GF-D8 (cell line): Measurements from ENCODE around the gene ZNF519.
"Not testable (repeated sequence)": the region's sequence is repeated elsewhere in the genome, so short reads cannot be mapped to it uniquely, and the experiment has no call there.

ENCODE experiments used
- DNase-seq: peaks from one replicate; lab custom pipeline; 2025; lab: John Stamatoyannopoulos, UW

ZNF519 gene

DNA sequence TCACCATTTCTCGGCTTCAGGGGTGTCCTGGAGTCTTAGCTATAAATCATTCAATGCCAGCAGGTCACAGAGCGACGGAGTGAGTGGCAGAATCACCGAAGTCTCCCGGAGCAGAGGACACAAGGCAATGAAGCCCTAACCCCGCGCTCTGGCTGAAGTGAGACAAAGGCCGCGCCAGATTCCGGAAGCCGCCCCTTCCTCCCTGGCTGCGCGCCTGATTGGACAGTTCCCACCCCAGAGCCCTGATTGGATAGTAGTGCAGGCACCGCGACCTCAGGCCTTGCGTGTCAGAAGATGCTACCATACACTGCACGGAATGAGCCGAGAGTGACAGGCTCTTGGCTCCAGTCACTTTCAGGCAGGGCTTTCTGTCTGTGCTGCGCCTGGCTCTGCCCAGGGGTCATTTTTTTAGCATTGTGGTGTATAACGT is at the start of gene ZNF519:
Gene ZNF519, minus strand, starts transcription at position 165 of the 430 bp plus-strand sequence. Its CDS starts 158 bp downstream, at position 7.
- peak; percentile 93 for DNase-seq

DNA sequence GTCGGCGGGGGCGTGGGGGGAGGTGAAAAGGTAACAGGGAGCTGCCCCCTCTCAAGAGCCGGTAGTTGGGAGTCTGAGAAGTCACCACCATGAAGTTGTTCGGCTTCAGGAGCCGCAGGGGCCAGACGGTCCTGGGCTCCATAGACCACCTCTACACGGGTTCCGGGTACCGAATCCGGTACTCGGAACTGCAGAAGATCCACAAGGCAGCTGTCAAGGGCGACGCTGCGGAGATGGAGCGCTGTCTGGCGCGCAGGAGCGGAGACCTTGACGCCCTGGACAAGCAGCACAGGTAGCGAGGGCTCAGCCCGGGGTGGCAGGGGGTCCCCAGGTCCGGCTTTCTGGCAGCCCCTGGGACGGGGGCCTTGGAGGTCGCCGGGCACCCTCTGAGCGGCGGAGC is 47.1 kb upstream of the ZNF519 start:
- DNase-seq: no peak

DNA sequence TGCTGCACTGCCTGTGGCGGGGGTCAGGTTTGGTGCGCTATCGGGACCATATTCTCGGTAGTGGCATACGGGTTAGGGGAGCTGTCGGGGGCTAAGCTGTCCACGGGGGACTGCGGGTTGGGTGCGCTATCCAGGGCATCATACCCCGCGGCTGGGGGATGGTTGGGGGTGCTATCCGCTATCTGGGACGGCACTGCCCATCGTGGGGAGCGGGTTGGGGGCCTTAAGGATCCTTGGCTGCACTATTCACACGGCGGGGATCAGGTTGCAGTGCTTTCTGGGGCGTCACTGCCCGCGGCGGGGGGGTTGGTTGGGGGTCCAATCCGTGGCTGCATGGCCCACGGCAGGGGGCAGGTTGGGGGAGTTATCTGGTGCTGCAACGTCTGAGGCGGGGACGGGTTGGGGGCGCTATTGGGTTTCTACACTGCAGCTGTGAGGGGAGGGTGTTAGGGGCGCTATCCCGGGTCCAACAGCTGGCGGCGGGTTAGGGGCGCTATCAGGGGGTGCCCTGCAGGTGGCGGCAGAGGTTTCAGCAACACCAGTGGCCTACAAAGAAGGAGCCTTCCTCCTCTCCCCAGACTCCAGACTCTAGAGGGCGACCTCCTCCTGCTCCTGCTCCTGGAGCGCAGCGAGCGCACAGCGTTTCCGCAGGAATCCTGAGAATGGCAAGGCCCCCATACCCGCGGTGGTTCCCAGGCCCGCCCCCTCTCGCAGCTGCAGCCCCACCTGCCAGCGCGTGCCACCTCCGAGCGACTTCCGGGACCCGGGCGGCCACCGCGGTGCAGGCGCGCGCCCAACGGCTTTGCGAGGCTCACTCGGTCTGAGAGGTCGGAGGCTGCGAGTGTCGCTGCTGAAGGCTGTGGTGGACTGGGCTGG is 46.3 kb upstream of the ZNF519 start:
- DNase-seq: peak; percentile 15

DNA sequence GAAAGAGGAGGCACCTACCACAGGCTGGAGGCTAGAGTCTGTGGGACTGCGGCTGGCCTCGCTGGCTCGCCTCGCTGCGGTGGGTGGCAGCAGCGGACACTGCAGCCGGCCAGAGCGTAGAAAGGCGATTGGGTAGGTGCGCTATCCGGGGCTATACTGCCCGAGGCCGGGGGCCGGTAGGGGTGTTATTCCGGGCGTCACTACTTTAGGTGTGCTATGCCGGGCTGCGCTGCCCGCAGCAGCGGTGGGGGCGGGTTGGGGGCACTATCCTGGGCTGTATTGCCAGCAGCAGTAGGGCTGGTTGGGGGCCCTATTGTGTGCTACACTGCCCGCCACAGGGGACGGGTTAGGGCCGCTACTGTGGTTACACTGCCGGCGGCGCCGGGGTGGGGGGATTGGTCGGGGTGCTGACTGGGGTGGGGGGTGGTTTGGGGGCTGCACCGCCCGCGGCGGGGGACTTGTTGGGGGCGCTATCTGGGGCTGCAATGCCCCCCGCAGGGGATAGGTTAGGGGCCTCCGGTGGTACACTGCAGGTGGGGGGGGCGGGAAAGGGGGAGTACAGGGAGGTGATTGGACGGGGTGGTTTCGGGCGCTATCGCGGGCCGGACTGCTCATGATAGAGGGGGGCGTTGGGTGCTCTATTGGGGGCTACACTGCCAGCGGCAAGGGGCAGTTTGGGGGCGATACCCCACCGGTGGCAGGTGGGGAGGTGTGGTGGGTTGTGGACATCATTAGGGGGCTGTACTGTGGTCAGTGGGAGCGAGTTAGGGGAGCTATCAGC is 45.5 kb upstream of the ZNF519 start:
- not testable (repeated sequence) for DNase-seq

DNA sequence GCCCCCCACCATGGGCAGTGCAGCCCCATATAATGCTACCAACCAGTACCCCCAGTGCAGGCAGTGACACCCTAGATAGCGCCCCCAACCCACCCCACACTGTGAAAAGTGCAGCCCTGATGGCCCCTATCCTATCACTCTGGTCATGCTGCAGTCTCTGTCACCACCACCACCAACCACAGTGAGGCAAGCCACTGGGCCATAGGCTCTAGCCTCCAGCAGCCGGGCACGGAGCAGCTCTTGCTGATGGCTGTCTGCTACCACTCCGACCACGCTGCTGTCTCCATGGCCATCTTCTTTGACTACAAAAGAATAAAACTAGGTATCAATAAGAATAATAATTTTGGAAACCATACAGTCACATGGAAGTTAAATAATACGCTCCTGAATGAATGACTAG is 43.2 kb upstream of the ZNF519 start:
- DNase-seq: not testable (repeated sequence)

DNA sequence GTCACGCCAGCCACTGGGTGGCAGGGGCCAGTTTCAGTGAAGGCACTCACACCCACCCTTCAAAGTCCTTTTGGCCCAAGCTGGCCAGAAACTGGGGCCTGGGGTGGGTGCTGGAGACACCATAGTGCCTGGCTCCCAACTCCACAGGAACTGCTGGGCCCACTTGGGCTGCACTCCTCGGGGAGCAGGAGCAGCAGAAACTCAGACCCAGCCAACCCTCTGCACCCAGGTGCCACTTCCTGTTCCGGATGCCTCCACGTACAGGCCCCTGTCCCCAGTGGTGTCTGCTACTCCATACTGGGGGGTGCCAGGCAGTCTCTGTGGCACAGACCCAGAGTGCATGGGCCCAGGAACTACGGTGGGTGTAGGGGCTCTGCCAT is 42.5 kb upstream of the ZNF519 start:
- no peak for DNase-seq

DNA sequence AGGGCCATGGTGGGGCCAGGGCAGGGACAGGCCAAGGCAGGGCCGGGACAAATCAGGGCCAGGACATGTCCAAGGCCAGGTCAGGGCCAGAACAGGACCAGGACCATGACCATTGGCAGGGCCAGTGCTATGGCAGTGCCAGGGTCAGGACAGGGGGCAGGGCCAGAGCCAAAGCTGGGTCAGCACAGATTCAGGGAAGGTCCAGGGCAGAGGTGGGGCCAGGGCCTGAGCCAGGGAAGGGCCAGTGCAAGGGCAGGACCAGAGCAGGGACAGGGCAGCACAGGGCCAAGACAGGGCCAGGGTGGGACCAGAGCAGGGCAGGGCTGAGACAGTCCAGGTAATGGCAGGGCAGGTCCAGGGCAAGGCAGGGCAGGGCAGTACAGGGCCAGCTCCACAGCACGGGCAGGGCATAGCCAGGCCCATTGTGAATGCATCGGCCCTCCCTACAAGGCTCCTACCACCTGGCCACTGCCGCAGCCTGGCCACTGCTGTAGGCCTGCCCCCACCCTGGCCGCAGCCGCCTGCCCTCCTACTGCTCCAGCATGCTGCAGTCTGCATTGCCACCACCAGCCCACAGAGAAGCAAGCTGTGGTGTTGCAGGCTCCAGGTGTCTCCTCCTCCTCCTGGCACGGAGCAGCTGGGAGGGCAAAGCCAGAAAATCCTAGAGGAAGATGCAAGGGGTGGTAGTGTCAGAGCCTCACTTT is 41.9 kb upstream of the ZNF519 start:
- not testable (repeated sequence) for DNase-seq

DNA sequence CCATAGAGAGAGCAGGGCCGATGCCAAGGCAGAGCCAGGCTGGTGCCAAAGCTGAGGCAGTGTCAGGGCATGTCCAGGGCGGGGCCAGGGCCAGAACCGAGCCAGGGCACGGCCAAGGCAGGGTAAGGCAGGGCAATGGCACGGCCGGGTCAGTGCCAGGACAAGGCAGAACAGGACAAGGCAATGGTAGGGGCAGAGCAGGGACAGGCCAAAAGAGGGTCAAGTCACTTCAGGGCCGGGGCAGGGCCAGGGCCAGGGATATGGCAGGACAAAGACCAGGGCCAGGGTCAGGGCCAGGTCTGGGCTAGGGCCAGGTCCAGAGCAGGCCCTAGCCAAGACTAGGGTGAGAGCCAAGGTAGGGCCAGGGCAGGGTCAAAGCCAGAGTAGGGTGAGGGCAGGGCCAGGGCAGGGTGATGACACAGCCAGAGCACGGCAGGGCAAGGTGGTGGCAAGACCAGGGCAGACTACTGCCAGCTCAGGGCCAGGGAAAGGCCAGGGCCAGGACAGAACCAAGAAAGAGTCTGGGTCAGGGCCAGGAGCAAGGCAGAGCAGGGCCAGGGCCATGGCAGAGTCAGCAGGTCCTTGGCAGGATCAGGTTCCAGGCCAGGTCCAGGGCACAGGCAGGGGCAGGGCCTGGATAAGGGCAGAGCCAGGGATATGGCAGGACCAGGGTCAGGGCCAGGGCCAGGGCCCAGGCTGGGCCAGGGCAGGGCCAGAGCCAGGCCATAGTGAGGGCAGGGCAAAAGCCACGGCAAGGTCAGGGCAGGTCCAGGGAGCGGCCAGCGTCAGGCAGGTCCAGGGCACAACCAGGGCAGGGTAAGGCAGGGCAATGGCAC is 41.1 kb upstream of the ZNF519 start:
- DNase-seq: not testable (repeated sequence)

DNA sequence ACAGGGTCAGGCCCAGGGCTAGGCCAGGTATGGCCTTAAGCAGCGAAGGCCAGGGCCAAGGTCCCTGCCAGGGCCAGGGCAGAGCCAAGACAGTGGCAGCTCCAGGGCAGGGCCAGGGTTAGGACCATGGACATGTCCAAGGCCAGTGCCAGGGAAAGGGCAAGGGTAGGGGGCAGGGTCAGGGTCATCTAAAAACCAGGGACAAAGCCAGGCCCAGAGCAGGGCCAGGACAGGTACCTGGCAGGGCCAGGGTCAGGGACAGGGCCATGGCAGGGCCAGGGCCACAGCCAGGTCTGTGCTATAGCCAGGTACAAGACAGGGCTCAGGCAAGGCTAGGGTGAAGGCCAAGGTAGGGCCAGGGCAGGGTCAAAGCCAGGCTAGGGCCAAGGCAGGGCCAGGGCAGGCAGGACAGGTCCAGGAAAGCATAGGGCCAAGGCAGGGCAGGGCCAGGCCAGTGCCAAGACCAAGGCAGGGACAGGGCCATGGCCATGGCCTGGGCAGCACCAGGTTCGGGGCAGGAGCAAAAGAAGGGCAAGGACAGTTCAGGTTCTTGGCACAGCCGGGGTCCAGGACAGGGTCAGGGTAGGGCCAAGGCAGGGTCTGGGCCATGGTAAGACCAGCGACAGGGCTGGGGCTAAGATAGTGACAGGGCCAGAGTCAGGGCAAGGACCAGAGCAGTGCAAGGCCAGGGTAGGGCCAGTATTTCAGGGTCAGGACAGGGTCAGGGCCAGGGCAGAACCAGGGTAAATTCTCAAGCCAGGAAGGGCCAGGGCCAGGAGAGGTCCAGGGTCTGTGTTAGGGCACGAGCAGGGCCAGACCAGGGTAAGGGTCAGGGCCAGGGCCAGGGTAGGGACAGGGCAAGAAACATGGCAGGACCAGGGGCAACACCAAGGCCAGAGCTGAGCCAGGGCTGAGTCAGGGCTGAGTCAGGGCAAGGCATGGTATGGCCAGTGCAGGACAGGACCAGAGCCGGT is 40.2 kb upstream of the ZNF519 start:
- DNase-seq: not testable (repeated sequence)

DNA sequence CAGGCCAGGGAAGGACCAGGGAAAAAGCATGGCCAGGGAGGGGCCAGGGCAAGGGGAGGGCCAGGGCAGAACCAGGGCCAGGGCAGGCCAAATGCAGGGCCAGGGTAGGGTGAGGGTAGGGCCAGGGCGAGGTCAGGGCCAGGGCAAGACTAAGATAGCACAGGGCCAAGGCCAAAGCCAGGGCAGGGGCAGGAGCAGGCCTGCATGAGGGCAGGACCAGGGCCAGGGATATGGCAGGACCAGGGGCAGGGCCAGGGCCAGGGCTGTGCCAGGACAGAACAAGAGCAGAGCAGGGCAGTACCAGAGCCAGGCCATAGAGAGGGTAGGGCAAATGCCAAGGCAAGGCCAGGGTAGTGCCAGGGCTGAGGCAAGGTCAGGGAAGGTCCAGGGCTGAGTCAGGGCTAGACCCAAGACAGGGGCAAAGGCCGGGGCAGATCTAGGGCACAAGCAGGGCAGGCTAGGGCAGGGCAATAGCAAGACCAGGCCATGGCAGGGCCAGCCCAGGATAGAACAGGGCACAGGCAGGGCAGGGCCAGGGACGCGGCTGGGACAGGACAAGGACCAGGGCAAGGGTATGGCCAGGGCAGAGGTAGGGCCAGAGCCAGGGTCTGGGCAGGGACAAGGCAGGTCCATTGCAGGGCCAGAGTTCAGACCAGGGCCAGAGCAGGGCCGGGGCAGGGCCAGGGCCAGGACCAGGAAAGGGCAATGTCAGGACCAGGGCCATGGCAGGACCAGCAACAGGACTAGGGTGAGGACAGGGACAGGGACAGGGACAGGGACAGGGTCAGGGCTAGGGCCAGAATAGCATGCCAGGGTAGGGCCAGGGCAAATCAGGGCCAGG is 39.3 kb upstream of the ZNF519 start:
- DNase-seq: not testable (repeated sequence)

DNA sequence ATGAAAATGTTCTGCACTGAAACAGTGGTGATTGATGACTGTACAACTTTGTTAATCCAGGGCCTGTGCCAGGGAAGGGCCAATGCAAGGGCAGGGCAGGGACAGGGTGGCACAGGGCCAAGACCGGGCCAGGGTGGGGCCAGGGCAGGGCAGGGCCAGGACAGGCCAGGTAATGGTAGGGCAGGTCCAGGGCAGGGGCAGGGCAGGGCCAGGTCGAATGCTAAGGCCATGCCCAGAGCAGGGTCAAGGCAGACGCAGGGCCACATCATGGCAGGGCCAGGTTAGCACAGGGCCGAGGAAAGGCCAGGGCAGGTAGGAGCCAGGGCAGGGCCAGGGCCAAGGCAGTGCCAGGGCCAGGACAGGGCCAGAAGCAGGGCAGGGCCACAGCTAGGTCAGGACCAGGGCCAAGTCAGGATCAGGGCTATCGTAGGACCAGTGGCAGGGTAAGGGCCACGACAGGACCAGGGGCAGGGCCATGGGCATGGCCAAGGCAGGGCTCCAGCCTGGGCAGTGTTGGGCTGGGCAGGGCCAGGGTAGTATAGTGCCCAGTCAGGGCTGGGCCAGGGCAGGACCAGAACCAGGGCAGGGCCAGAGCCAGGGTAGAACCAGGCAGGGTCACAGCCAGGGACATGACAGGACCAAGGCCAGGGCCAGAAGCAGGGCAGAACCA is 38.3 kb upstream of the ZNF519 start:
- not testable (repeated sequence) for DNase-seq

DNA sequence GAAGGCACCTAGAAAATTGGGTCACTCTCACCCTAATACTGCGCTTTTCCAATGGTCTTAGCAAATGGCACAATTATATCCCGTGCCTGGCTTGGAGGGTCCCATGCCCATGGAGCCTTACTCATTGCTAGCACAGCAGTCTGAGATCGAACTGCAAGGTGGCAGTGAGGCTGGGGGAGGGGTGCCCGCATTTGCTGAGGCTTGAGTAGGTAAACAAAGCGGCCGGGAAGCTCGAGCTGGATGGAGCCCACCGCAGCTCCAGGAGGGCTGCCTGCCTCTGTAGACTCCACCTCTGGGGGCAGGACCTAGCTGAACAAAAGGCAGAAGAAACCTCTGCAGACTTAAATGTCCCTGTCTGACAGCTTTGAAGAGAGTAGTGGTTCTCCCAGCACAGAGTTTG is 30.7 kb upstream of the ZNF519 start:
- DNase-seq: not testable (repeated sequence)

DNA sequence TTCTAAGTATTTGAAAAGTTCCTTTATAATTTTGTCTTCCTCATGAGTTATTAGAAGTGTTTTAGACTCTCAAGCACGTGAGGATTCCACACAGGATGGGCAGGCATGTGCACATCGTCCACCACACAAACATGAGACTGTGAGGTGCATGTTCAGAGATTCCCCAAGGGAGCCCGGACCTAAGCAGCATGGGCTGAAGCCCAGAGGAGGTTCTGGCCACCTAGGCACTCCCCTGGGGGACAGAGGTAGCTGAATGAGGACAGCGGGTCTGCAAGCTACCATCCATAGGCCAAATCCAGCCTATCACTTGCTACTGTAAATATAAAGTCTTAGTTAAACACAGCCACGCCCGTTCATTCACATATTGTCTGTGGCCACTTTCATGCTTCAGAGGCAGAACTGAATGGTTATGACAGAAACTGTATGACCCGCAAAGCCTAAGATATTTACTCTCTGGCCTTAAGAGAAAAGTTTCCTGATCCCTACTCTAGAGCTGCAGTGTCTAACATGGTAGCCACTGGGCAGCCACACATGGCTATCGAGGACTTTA is 19.4 kb upstream of the ZNF519 start:
- not testable (repeated sequence) for DNase-seq

DNA sequence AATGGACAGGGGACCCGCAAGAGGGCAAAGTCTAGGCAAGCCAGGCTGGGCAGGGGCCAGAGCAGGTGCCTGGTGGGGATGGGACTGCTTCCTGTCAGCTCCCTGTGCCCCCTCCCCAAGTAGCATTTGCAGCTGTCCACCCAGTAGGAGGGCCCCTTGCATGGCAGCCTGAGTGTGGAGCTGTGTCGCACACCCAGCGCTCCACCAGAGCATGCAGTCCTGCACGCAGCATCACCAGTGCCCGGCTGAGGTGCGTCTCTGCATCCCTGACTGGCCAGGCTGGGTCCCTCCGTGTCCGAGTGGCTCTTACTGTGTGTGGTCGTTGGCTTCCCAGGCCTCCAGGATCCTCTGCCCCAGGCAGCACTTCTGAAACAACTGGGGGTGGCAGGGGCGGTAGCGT is 18.5 kb upstream of the ZNF519 start:
- DNase-seq: not testable (repeated sequence)

DNA sequence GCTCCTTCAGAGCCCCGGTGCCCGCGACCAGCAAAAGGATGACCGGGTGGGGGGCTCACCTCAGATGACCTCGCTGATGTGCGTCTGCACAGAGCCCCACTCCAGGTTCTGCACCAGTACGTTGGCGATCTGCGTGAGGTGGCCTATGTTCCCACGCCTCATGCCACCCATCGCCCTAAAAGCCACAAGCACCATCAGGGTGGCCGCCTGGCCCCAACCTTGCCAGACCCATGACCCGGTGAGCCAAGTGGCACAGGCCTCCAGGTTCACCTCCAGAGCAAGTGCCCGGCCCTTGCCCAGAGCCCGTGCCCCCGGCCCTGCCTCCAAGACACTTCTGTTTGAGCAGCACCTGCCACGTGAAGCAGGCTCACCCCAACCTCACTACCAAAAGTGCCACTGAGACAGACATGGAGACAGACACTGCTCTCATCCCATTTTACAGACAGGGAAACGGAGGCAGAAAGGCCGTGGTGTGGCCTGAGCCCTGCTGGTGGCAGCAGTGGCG is 17.7 kb upstream of the ZNF519 start:
- DNase-seq: not testable (repeated sequence)

DNA sequence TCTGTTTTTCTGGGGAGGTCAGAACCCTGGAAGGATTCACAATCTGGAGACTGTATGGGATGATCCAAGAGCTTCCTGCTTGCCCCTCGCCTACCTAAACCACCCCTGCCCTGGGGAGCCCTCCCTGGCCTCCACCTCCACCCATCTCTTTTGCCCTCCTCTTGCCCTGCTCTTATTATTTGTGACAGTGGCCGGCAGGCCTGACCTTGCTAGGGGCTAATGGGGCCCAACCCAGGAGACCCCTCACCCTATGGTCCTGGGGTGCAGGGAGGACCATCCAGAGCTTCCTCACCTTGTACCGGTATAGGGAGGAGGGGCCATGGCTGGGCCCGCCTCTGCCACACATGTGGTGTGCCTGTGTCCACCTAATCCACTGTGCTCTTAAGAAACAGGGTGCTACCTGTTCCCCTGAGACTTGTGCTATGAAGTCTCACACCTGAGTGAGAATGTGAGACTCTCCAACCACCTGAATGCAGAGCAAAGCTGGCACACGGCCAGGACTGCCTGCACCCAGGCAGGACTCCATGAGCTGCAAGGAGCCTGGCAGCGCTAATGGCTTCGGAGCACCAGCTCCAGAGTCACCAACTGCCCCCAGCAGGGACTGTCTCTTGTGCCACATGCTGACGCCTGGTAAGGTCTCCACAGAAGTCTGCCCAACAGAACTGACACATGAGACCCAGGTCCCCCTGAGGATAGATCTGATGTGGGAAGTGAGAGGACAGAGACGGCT is 17.1 kb upstream of the ZNF519 start:
- not testable (repeated sequence) for DNase-seq
